Stomach (tissue), 9 donors: ENCODE data around the gene PKP1. TPM values are rescaled to one million over a fixed set of nuclear protein-coding genes. Genes with fewer than 3 reads are reported as not detected.

Experiments used
- DNase-seq, 2 donors: peaks; one replicate each; pipeline versions ENCODE4 v3.0.0 to v3.0.0-alpha.2; 2013 to 2019
- H3K27ac ChIP-seq, 5 donors: fragments of 200-600 bp in 4 of 5; sonication (generic) in 4 of 5; one replicate each; pipeline ENCODE4 v1.5.1; 2013 to 2019; ENCODE audit warnings: mild to moderate bottlenecking in 1 of 5, moderate library complexity in 1 of 5
- H3K27me3 ChIP-seq, 3 donors: fragments of 200-600 bp; sonication (generic); one replicate each; pipeline ENCODE4 v1.5.1; 2017 to 2019; ENCODE audit warnings: mixed run types in 1 of 3
- H3K36me3 ChIP-seq, 4 donors: fragments of 200-600 bp; sonication (generic); 1 replicate in 3 of 4; 2 replicates in 1 of 4; pipeline ENCODE4 v1.5.1; 2016 to 2019
- H3K4me1 ChIP-seq, 4 donors: fragments of 200-600 bp; sonication (generic); one replicate each; pipeline ENCODE4 v1.5.1; 2016 to 2019
- H3K4me3 ChIP-seq, 4 donors: fragments of 200-600 bp; sonication (generic) in 3 of 4; one replicate each; pipeline ENCODE4 v1.5.1; 2016 to 2019; ENCODE audit warnings: mild to moderate bottlenecking in 1 of 4
- H3K9me3 ChIP-seq, 4 donors: fragments of 200-600 bp; sonication (generic); one replicate each; pipeline ENCODE4 v1.5.1; 2016 to 2019
- EP300 ChIP-seq: sonication (generic); formaldehyde crosslinking; IDR thresholded peaks from one replicate; pipeline ENCODE4 v1.6.1; 2017; ENCODE audit warnings: antibody characterized with exemption
- POLR2A ChIP-seq, 4 donors: fragments of 450-650 bp; IDR thresholded peaks; one replicate each; pipeline ENCODE4 v1.6.1; 2016; ENCODE audit warnings: antibody characterized with exemption in 4 of 4, control low read depth in 2 of 4, mild to moderate bottlenecking in 1 of 4, moderate library complexity in 1 of 4
- POLR2AphosphoS5 ChIP-seq, 3 donors: sonication (generic); formaldehyde crosslinking; IDR thresholded peaks; one replicate each; pipeline ENCODE4 v1.6.1; 2016; ENCODE audit warnings: antibody characterized with exemption in 3 of 3
- WGBS, 5 donors: extraction: QIAGEN DNeasy Blood & Tissue Kit in 3 of 5; methylation state at CpG; one replicate each; pipeline versions ENCODE4 v1.1.5 to v1.1.7; 2013 to 2018; 5-methylcytosine and 5-hydroxymethylcytosine counted together
- intact Hi-C: fragments of 100-400 bp; cut with DNase I; formaldehyde crosslinking; loops from one replicate; pipeline ENCODE4 v1.15.1; 2023; ENCODE audit warnings: low total_unique reads
- polyA plus RNA-seq, 3 donors: library from polyadenylated mRNA; stranded (reverse); fragments of 200-250 nt; gene quantifications; one replicate each; pipeline ENCODE4 v1.2.3, GENCODE V29; 2013
- total RNA-seq, 5 donors: library from RNA; depleted of rRNA; stranded (reverse); fragments of >200 nt; gene quantifications; one replicate each; pipeline versions ENCODE4 v1.1.0 to v1.2.3, GENCODE V29; 2014 to 2016
- TF ChIP-seq, protein P1 (sequence below), 7 experiments: fragments of 450-650 bp in 4 of 7; fragments of 200-600 bp in 3 of 7; sonication (generic) in 3 of 7; IDR thresholded peaks; one replicate each; pipeline ENCODE4 v1.5.1; 2016 to 2019; ENCODE audit warnings: antibody characterized with exemption in 7 of 7, control low read depth in 2 of 7, mild to moderate bottlenecking in 1 of 7
- donor health status: healthy with polysubstance abuse.
- donor health status: Bipolar disorder and iron deficiency.
- donor health status: healthy.

Gene PKP1
- total and polyA plus RNA-seq, 8 donors, result under 0.01 to 42.2 (median 0.40) TPM; not detected in 2

GRCh38 chr1:201269281-201269680 lies 14.0 kb upstream of the PKP1 start:
- no peaks in the 10 kb centered on the region for H3K36me3 ChIP-seq
- DNase-seq, result no peak
- no peaks in the 10 kb centered on the region for H3K9me3 ChIP-seq
- WGBS, 5 donors, result 81 to 90% (median 88%) methylated on average over 7 of the region's 7 CpGs
- H3K4me3 ChIP-seq, result no peak overlapping the region
- H3K27me3 ChIP-seq, result peaks cover 0 to 38% (median 0%) of the 10 kb centered on the region in 3 donors
- intact Hi-C loops, result no loop called here
- TF ChIP-seq POLR2AphosphoS5 (IDR thresholded peaks at IDR 0.05), result no peak
- no peak for TF ChIP-seq POLR2A (IDR thresholded peaks at IDR 0.05)
- TF ChIP-seq, protein P1, sequence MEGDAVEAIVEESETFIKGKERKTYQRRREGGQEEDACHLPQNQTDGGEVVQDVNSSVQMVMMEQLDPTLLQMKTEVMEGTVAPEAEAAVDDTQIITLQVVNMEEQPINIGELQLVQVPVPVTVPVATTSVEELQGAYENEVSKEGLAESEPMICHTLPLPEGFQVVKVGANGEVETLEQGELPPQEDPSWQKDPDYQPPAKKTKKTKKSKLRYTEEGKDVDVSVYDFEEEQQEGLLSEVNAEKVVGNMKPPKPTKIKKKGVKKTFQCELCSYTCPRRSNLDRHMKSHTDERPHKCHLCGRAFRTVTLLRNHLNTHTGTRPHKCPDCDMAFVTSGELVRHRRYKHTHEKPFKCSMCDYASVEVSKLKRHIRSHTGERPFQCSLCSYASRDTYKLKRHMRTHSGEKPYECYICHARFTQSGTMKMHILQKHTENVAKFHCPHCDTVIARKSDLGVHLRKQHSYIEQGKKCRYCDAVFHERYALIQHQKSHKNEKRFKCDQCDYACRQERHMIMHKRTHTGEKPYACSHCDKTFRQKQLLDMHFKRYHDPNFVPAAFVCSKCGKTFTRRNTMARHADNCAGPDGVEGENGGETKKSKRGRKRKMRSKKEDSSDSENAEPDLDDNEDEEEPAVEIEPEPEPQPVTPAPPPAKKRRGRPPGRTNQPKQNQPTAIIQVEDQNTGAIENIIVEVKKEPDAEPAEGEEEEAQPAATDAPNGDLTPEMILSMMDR (IDR thresholded peaks at IDR 0.05), result no peak
- TF ChIP-seq EP300, result no peak
- no peak overlapping the region for H3K27ac ChIP-seq
- no peaks in the 10 kb centered on the region for H3K4me1 ChIP-seq

DNA sequence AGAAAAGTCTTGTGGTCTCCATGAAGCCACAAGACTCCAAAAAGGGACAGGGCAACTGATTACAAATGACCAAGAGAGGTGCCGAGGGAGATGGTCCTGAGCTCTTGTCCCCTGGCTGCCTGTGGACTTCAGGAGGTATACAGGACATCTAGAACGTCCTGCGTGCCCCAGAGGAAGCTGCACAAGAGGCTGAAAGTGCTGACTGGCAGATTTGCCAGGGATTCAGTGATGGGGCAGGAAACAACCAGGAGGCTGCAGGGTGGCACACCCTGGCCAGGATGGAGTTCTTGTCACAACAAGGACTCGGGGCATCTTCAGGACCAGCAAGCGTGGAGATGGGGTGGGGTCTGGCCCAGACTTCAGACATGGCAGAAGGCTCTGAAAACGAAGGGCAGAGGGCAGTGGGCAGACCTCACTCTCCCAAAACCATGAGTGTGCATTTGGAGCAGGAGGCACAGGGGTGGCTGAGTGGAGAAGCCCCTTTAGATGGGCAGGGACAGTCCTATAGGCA lies 13.4 kb upstream of the PKP1 start:
- Histone ChIP-seq H3K9me3 (no peaks in the 10 kb centered on the region), H3K27ac (no peak overlapping the region), H3K27me3 (peaks cover 0 to 34% (median 0%) of the 10 kb centered on the region in 3 donors), H3K4me3 (no peak overlapping the region), H3K36me3 (no peaks in the 10 kb centered on the region), H3K4me1 (no peaks in the 10 kb centered on the region)
- no peak for DNase-seq
- TF ChIP-seq, protein P1 (IDR thresholded peaks at IDR 0.05), result no peak
- TF ChIP-seq EP300, result no peak
- TF ChIP-seq POLR2A (IDR thresholded peaks at IDR 0.05), result no peak
- no peak for TF ChIP-seq POLR2AphosphoS5 (IDR thresholded peaks at IDR 0.05)
- 75 to 83% (median 77%) methylated on average over 6 of the region's 6 CpGs for WGBS, 5 donors
- intact Hi-C loops, result no loop called here

DNA sequence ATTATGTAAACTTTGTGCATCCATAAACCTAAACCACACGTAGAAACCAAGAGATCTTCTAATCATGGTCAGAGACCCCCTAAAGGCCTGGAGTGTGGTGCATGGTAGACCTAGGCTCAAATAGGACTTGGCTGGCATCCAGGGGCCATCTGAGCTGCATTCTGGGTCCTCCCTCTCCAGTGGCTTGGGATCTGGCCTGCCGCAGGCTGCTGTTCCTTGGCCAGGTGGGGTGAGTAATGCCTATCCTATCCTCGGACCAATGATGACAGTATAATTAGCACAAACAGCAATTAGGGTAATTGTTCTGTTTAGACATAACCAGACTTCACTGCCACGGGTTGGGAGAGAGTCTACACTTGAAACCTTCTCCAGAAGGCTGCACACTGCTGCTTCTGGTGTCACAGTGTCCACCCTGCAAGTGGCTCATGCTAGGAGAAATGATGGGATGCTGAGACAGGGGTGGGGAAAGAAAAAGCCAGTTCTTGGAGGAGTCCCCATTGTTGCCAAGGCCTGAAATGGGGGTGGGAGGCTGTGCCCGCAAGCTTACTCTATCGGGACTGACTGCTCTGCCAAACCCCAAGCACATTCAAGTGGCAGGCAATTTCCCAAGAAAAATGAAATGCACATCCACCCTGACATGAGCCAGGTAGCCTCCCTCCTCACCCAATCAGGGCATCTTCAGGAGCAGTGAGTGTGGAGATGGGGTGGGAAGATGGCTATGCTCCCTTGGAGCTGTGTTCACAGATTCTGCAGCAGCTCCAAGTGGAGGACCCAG lies 12.5 kb upstream of the PKP1 start:
- intact Hi-C loops, result no loop called here
- Histone ChIP-seq H3K4me3 (no peak overlapping the region), H3K27ac (no peak overlapping the region), H3K36me3 (no peaks in the 10 kb centered on the region), H3K27me3 (peaks cover 0 to 39% (median 0%) of the 10 kb centered on the region in 3 donors), H3K4me1 (peaks cover 0 to 5% (median 0%) of the 10 kb centered on the region in 4 donors), H3K9me3 (no peaks in the 10 kb centered on the region)
- TF ChIP-seq POLR2A (IDR thresholded peaks at IDR 0.05) (no peak), POLR2AphosphoS5 (IDR thresholded peaks at IDR 0.05) (no peak), EP300 (no peak)
- DNase-seq, result no peak
- 74 to 89% (median 78%) methylated on average over 6 of the region's 6 CpGs for WGBS, 5 donors

- no peak for DNase-seq
Measured at GRCh38 chr1:201272799-201273198, 10.5 kb upstream of the PKP1 start.

DNA sequence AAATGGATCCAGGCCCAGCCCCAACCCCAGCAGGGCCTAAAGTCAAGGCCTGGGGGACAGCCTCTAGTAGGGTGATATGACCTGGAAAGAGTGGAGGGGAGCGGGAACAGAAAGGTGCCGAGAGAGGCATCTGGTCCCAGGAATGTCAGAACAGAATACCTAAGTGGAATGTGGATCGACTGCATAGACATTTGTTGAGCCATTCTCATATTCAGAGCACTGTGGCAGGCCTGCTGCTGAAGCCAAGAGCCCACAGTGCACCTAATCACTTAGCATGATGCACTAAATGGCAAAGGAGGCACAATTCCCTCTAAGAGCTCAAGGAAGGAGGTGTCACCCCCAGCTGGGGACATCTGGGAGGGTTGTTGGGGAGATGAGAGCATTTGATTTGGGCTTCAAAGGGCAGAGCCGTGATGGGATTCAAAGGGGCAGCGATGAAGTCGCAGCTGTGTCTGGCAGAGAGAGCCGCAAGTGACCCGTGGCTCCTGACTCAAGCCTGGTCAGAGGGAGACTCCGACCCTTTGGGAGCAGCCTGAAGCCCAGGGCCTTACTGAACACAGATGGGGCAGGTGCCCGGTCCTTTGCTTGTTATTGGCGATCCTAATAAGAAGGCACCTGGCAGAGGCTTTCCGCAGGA lies 8.6 kb upstream of the PKP1 start:
- no peak for TF ChIP-seq POLR2A (IDR thresholded peaks at IDR 0.05)
- TF ChIP-seq EP300, result no peak
- no peak for TF ChIP-seq POLR2AphosphoS5 (IDR thresholded peaks at IDR 0.05)
- TF ChIP-seq, protein P1 (IDR thresholded peaks at IDR 0.05), result no peak
- intact Hi-C loops, result no loop called here
- H3K9me3 ChIP-seq, result no peaks in the 10 kb centered on the region
- peaks cover 0 to 5% (median 0%) of the 10 kb centered on the region in 4 donors for H3K4me1 ChIP-seq
- H3K4me3 ChIP-seq, result no peak overlapping the region
- WGBS, 5 donors, result 71 to 86% (median 79%) methylated on average over 10 to 12 of the region's 12 CpGs
- H3K27ac ChIP-seq, result peak overlapping the region in 1 of 5 donors; percentile 31
- DNase-seq, result no peak
- no peaks in the 10 kb centered on the region for H3K36me3 ChIP-seq
- peaks cover 0 to 33% (median 0%) of the 10 kb centered on the region in 3 donors for H3K27me3 ChIP-seq

More at GRCh38 chr1:201272799-201273198, 10.5 kb upstream of the PKP1 start:
- Histone ChIP-seq H3K27me3 (peaks cover 0 to 36% (median 0%) of the 10 kb centered on the region in 3 donors), H3K4me3 (no peak overlapping the region), H3K4me1 (peaks cover 0 to 5% (median 0%) of the 10 kb centered on the region in 4 donors), H3K36me3 (no peaks in the 10 kb centered on the region), H3K27ac (no peak overlapping the region), H3K9me3 (no peaks in the 10 kb centered on the region)
- no peak for TF ChIP-seq EP300
- intact Hi-C loops, result no loop called here
- 86 to 88% (median 86%) methylated on average over 10 of the region's 10 CpGs for WGBS, 5 donors
